ENCODE results near the gene TNF.

Gene TNF

DNA sequence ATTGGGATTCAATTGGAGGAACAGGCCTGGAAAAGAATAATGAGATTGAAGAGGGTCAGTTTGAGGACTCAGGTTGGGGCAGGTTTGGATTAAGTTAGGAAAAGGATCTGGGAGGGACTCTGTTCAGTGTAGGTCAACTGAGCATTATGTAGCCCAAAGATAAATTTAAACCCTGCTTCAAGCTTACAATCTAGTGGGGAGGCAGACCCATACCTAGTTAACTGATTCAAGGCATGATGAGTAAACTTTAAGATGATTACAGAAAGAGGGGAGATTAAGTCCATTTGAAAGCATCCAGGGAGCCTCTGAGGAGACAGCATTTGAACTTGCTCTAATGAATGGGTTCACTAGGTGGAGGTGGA is 14.7 kb upstream of the TNF start:
- Histone ChIP-seq H3K27ac (peak overlapping the region in 1 of 2 donors; percentile 70), H3K4me3 (no peak overlapping the region)
- no peak for DNase-seq (ENCODE audit: low spot score)
- no peak for TF ChIP-seq CTCF (IDR thresholded peaks at IDR 0.05)

DNA sequence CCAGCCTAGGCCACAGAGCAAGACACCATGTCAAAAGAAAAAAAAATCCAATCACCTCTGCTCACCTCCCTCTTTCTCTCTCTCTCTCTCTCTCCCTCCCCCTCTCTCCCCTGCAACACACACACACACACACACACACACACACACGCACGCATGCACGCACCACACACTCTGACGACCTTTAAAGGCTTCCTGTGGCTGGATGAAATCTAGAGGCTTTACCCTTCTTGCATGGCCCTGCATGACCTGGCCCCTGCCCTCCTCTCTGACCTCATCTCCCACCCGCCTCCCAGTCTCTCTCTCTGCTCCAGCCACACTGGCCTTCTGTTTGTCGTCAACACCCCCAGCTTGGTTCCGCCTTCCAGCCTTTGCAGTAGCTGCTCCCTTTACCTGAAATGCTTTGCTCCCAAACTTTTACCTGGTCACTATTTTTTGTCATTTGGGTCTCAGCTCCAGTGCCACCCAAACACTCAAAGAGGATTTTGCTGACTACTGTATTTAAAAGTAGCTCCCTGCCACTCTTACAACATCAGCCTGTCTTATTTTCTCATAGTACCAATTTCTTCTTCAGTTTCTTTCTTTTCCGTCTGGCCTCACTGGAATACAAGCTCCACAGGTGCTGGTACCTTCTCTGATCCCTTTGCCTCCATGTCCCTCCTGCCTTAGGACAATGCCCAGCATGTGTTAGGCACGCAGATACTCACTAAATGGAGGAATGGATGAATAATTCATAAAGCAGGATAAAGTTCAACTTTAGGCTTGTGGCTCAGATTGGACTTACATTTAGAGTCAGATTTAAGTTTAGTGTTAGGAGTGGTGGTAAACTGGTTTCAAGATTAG is 7.6 kb upstream of the TNF start:
- no peak overlapping the region for H3K27ac ChIP-seq
- no peak for DNase-seq (ENCODE audit: low spot score)
- H3K4me3 ChIP-seq: no peak overlapping the region
- TF ChIP-seq CTCF (IDR thresholded peaks at IDR 0.05): no peak

GRCh38 chr6:31568537-31568961 is 6.8 kb upstream of the TNF start:
- H3K27ac ChIP-seq: no peak overlapping the region
- TF ChIP-seq CTCF (IDR thresholded peaks at IDR 0.05): no peak
- no peak for DNase-seq (ENCODE audit: low spot score)
- H3K4me3 ChIP-seq: no peak overlapping the region

DNA sequence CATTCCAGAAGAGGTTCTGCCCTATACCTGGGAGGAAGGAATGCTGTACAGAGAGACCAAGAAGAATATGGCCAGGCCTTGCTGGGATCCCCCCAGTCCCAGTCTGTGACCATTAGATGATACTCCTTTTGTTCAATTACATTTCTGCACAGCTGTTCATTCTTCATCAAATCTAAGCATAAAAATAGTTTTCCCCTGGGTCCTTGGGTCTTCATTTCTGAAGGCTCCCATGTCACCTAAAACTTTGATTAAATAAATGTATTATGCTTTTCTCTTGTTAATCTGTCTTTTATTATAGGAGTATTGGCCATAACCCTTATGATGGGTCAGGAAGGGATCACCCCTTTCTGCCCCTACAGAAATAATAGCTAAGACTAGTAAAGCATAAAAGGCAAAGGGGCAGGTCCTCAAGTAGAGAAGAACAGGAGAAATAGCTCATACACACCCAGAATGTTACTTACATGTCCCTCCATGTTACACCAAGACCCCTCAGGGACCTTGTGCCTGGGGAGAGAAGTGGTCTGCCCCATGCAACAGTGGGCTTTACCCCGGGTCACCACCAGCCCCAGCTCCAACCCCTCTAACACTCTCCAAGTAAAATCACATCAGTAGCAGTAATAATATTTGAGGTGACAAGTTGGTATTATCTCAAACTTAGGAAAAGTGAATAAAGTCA is 5.4 kb upstream of the TNF start:
- no peak for DNase-seq (ENCODE audit: low spot score)
- no peak overlapping the region for H3K27ac ChIP-seq
- no peak for TF ChIP-seq CTCF (IDR thresholded peaks at IDR 0.05)
- no peak overlapping the region for H3K4me3 ChIP-seq

GRCh38 chr6:31572041-31572911 is 3.1 kb upstream of the TNF start, which contains the start of gene LTA:
TSS of gene LTA (plus strand) at chr6:31572289. CDS start at chr6:31572743, 454 bp downstream.
- H3K27ac ChIP-seq: no peak within 1 kb of the TSS
- no peak within 1 kb of the TSS for H3K4me3 ChIP-seq
- TF ChIP-seq CTCF (IDR thresholded peaks at IDR 0.05): no peak
- no peak for DNase-seq (ENCODE audit: low spot score)

GRCh38 chr6:31573239-31574105 is 1.9 kb upstream of the TNF start:
- Histone ChIP-seq H3K27ac (no peak overlapping the region), H3K4me3 (no peak overlapping the region)
- no peak for TF ChIP-seq CTCF (IDR thresholded peaks at IDR 0.05)
- DNase-seq (ENCODE audit: low spot score): no peak

Measured in coronary artery (tissue), 2 donors.